ENCODE results near the gene GPR149.

DNA sequence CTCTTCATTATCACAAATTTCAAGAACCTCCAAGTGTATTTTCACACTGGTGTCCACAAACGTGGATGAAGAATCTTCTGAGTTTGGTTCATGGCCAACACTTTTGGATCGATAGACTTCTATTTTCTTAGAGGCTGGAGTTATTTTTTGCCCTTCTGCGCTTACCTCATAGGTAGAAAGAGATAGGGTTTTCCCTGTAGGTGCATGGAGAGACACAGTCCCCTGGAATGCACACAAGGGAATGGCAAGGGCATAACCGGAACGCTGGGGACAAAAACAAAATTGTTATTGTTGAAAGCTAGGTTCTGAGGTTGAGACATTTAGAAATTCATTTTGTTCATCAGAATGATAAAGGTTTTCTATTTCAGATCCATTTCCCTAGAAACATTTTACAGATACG is 92.0 kb downstream of the GPR149 start:
- TF ChIP-seq, protein P1, sequence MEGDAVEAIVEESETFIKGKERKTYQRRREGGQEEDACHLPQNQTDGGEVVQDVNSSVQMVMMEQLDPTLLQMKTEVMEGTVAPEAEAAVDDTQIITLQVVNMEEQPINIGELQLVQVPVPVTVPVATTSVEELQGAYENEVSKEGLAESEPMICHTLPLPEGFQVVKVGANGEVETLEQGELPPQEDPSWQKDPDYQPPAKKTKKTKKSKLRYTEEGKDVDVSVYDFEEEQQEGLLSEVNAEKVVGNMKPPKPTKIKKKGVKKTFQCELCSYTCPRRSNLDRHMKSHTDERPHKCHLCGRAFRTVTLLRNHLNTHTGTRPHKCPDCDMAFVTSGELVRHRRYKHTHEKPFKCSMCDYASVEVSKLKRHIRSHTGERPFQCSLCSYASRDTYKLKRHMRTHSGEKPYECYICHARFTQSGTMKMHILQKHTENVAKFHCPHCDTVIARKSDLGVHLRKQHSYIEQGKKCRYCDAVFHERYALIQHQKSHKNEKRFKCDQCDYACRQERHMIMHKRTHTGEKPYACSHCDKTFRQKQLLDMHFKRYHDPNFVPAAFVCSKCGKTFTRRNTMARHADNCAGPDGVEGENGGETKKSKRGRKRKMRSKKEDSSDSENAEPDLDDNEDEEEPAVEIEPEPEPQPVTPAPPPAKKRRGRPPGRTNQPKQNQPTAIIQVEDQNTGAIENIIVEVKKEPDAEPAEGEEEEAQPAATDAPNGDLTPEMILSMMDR (IDR thresholded peaks at IDR 0.05 in 2 of 3, conservative IDR thresholded peaks at IDR 0.05 in 1 of 3; ENCODE audit: control insufficient read depth in 2 of 3, extremely low read depth in 1 of 3, insufficient read depth in 1 of 3, low read depth in 3 of 3, low read length in 3 of 3), result no peak
- TF ChIP-seq NFYB (IDR thresholded peaks at IDR 0.05; ENCODE audit: insufficient read depth, low read depth, low read length), result no peak
- TF ChIP-seq, protein P2, sequence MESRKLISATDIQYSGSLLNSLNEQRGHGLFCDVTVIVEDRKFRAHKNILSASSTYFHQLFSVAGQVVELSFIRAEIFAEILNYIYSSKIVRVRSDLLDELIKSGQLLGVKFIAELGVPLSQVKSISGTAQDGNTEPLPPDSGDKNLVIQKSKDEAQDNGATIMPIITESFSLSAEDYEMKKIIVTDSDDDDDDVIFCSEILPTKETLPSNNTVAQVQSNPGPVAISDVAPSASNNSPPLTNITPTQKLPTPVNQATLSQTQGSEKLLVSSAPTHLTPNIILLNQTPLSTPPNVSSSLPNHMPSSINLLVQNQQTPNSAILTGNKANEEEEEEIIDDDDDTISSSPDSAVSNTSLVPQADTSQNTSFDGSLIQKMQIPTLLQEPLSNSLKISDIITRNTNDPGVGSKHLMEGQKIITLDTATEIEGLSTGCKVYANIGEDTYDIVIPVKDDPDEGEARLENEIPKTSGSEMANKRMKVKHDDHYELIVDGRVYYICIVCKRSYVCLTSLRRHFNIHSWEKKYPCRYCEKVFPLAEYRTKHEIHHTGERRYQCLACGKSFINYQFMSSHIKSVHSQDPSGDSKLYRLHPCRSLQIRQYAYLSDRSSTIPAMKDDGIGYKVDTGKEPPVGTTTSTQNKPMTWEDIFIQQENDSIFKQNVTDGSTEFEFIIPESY (IDR thresholded peaks at IDR 0.05), result no peak
